ENCODE data around the gene FBN1.

GRCh38 chr15:48590723-48591122 is 54.8 kb downstream of the FBN1 start:
- TF ChIP-seq CTCF (IDR thresholded peaks at IDR 0.05; ENCODE audit: extremely low read depth in 1 of 2, insufficient read depth in 1 of 2, low read depth in 1 of 2, low read length in 2 of 2) (no peak), POLR2AphosphoS5 (IDR thresholded peaks at IDR 0.05; ENCODE audit: insufficient read depth, low read depth, low read length) (no peak), POLR2A (IDR thresholded peaks at IDR 0.05; ENCODE audit: low read depth, low read length) (no peak), JUN (IDR thresholded peaks at IDR 0.05; ENCODE audit: borderline replicate concordance, insufficient read depth, insufficient read length, low read depth) (no peak), EZH2 (IDR thresholded peaks at IDR 0.05; ENCODE audit: borderline replicate concordance, low read depth, low read length, severe bottlenecking) (no peak)

All from endothelial cell of umbilical vein (primary cell).